Frontal cortex (tissue), 4 donors: Measurements from ENCODE around the gene KRTAP10-2. TPM values are rescaled to one million over a fixed set of nuclear protein-coding genes. Genes with fewer than 3 reads are reported as not detected.
"Not testable (repeated sequence)": the region's sequence is repeated elsewhere in the genome, so short reads cannot be mapped to it uniquely, and the experiment has no call there.

Source experiments
- DNase-seq, 2 donors: peaks; one replicate each; pipeline ENCODE4 v3.0.0; 2012; ENCODE audit warnings: low spot score in 2 of 2
- FAIRE-seq: peaks from 2 replicates; lab custom pipeline; 2012; peaks lifted over from hg19 to GRCh38; lab: Jason Lieb, UNC
- total RNA-seq: library from RNA; depleted of rRNA; stranded (reverse); fragments of >200 nt; gene quantifications from one replicate; pipeline ENCODE4 v1.2.3, GENCODE V29; 2014
- donor health status: control.
- donor health status: control.
- donor health status: control.

Gene KRTAP10-2
- total RNA-seq, result not detected

DNA sequence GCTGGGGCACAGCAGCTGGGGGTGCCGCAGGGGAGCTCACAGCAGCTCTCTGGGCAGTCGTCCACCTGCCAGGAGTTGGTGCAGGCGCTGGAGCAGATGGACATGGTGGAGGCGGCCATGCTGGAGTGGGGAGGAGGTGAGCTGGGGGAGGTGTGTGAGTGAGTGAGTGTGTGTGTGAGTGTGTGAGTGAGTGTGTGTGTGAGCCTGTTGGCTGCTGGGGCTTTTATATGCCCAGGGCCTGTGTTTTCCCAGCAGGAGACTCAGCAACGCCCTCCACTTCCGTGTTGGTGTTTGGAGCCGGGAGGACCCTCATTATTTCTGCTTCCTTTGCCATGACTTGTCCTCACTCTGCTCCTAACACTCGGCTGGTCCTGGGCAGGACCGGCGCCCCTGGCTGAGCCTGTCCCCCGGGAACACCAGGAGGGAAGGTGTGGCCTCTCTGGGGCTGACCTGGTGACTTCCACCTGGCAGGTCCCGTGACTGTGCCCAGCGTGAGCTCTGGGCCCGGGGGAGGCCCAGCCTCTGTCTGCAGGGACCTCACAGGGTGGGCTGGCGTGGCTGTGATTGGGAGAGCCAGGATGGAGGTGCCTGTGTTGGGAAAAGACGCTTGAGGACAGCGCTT, at the start of gene KRTAP10-2:
TSS of gene KRTAP10-2 (minus strand) at position 166 of the 622 bp plus-strand sequence. CDS start at position 119, 47 bp downstream.
- no peak for FAIRE-seq

GRCh38 chr21:44601091-44601490, 49.8 kb upstream of the KRTAP10-2 start:
- FAIRE-seq, result not testable (repeated sequence)

More for the DNA sequence above, at the start of gene KRTAP10-2:
- DNase-seq, result no peak

GRCh38 chr21:44600118-44600978, 49.0 kb upstream of the KRTAP10-2 start, which contains the start of gene KRTAP10-7:
Gene KRTAP10-7, plus strand, starts transcription at chr21:44600597. Its CDS starts 25 bp downstream, at chr21:44600622.
- not testable (repeated sequence) for DNase-seq, FAIRE-seq

More at GRCh38 chr21:44601091-44601490, 49.8 kb upstream of the KRTAP10-2 start:
- DNase-seq, result not testable (repeated sequence)

DNA sequence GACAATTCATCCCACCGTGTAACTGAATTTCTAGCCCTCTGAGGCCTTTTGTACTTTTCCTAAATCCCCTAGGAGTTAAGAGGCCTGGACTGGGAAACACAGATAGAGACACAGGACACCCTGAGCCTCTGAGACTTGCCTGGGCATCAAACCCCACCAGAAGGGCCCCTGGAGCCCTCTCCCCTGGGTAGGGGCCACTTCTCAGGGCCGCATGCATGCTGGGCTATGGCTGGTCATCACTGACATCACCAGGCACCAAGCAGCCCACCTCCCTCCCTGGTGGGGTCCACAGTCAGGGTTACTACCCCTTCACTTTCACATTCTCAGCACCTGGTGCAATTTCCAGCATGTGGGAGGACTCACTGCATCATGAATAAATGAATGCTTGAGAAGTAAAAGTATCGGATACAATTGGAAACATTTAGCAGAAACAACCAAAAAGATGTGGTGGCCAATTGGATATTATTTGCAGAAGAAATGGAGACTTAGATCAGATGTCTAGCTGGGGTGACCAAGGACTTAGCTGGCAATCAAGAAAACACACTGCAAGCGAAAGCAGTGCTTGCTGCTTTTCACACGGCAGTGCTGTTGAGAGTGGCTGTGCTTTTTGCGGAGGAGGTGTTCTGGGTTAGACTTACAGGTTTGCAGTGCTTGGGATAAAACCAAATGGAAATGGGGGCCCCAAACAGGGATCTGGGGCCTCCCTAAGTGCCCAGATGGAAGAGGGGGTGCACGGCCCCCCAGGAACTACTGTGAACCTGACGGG, 48.1 kb upstream of the KRTAP10-2 start:
- FAIRE-seq, result no peak
- DNase-seq, result no peak

DNA sequence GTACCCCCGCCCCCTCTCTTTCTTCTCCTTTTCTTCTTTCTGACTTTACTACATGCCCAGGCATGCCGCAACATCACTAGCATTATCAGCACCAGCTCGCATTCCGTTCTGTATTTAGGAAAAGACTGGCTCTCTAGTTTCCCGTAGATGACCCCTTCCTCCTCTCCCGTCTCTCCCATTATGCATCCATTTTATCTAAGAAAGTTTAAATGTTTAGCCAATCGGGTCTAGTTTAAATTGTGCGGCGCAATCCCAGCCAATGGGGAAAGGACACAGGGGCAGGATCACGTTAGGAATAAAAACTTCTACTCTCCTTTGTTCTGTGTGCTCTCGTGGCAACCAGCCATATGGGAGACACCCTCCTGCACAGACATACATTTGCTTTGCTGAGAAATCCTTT, 46.8 kb upstream of the KRTAP10-2 start:
- FAIRE-seq (no peak), DNase-seq (no peak)

GRCh38 chr21:44596068-44596725, 44.9 kb upstream of the KRTAP10-2 start:
- FAIRE-seq (no peak), DNase-seq (no peak)

GRCh38 chr21:44595524-44595923, 44.2 kb upstream of the KRTAP10-2 start:
- no peak for FAIRE-seq
- DNase-seq, result no peak

DNA sequence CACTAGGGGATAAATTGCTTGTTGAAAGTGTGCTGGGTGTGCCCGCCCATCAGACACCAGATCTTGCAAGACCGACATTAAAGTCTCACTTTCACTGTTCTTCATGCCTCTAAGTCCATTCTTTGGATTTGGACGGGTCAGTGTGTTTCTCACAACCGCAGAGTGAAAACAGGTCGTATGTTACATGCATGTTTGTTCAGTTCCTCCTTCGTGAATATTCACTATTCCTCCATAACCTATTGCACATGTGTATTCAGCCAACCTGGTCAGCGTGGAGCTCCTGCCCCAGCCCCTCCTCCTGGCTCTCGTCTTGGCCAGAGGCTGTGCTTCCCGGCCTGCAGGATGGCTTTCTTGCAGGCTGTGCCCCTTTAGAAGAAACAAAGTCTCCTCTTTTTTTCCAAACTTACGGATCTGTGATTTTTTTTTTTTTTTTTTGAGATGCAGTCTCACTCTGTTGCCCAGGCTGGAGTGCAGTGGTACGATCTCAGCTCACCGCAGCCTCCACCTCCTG, 43.2 kb upstream of the KRTAP10-2 start:
- DNase-seq (no peak), FAIRE-seq (no peak)

- FAIRE-seq (no peak), DNase-seq (no peak)
Observed at GRCh38 chr21:44593598-44594405, 42.5 kb upstream of the KRTAP10-2 start.

DNA sequence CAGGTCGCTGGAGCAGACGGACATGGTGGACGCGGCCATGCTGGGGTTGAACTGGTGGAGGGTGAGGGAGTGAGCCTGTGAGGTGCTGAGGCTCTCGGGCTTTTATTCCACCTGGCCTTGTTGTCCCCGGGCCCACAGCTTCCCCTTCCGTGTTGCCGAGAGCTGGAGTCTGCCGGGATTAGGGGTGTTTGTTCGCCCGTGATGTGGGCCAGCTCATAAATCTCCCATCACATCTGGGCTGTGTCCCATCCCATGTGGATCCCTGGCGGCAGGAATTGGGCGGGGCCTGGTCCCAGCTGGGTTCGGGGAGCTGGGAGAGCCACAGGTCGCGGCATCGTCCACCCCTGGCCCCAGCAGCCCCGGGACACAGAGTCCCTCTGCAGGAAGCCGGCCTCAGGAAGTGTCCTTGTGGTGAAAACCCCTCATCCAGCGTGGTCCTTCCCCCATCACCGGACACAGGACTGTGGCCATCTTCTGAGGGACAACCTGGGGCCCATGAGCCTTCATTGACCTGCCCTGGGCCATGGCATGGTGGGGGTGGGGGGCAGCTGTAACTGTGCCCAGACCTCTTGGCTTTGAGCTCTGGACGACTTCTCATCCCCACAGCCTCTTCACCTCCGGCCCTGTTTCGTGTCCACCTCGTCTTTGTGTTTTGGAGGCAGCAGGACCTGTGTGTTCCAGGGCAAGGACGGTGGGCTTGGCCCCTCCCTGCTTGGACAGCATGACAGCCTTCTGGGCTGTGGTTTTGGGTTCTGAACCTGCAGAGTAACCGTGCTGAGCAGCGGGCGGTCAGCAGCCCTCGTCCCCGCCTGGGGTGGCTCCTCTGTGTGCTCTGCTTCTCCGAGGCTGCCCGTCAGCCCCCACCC, 41.4 kb upstream of the KRTAP10-2 start, which contains the start of gene KRTAP10-6:
TSS of gene KRTAP10-6 (minus strand) at position 60 of the 866 bp plus-strand sequence. CDS start at position 39, 21 bp downstream.
- DNase-seq (no peak), FAIRE-seq (no peak)

DNA sequence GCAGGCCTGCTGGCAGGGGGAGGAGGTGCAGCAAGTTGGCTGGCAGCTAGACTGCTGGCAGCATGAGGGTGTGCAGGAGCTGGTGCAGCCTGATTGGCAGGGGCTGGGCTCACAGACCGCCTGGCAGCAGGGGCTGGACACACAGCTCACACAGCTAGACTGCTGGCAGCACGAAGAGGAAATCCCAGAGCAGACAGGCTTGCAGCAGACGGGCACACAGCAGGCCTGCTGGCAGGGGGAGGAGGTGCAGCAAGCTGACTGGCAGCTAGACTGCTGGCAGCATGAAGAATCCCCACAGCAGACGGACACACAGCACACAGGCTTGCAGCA, 40.5 kb upstream of the KRTAP10-2 start:
- not testable (repeated sequence) for DNase-seq, FAIRE-seq

DNA sequence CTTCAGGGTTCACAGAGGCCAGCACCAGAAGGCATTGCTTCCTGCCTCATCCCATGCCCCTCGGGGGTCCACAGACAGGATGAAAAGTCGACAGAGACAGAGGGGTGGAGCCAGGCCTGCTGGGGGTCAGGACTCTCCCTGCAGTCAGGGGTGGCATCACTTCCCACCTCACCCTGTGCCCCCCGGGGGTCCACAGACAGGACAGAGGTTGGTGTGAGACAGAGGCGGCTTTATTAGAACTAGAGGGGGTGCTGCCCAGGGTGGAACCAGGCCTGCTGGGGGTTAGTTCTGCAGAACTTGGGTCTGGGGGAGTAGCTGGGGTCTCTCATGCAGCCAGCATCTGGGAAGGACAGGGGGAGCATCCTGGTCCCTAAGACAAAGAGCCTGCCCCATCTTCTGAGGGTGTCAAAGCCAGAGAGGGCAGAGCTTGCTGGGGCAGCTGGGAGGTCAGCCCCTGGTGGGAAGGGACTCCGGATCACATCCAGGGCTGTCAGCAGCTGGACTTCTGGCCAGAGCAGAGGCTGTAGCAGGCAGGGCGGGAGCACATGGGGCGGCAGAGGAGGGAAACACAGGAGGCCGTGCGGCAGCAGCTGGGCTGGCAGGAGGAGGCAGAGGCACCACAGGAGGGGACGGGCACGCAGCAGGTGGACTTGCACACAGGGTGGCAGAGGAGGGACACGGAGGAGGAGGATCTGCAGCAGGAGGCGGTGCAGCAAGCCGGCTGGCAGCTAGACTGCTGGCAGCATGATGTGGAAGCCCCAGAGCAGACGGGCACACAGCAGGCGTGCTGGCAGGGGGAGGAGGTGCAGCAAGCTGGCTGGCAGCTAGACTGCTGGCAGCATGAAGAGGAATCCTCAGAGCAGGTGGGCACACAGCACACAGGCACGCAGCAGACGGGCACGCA, 39.8 kb upstream of the KRTAP10-2 start:
- DNase-seq, FAIRE-seq: not testable (repeated sequence)

DNA sequence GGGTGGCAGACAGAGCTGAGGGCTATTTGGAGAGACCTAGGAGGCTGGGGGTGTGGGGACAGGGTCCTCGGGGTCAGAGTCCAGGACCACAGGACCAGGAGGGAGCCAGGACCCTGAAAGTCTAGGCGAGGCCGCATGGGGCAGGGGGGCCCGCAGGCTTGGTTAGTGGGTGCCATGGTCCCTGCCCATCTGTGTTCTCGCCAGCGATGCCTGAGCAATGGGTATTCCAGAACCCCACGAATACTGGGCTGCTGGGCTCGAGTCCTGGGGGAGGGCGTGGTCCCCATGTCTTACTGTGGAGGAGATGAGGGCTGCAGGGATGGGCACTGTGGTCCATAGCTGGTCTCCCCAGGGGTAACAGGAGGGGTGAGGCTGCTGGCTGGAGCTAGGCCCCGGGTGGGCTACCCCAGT, 39.0 kb upstream of the KRTAP10-2 start:
- no peak for DNase-seq

DNA sequence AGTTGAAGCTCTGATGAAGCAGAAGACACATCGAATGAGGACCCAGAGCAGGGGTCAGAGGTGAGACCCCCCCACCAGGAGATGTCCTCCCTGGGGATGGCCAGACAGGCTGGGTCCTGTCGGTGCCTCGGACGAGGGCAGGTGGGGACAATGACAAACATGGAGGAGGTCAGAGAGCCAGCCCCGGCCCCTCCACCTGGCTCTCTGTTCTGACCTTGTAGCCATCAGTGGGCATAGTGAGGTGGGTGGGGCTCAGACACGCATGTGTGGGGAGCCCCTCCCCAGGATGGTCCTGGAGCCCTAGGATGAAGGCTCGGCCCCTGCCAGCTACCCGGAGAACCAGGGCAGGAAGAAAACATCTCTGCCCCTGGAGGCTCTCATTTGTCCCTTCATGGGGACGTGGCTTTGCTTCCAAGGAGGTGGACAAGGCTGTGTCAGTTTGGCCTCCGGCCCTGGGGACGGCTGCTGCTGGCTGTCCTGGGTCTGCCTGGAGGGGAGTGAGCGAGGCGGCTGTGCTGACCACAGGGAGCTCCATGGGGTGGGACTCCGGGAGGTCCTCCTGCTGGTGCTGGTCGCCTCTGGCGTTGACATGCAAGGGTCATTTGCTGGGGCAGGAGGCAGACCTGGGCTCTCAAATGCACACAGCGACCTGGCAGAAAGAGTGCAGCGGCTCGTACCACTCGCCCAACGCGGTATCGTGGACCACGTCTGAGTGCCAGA, 38.4 kb upstream of the KRTAP10-2 start:
- no peak for DNase-seq
- FAIRE-seq, result no peak

More for the DNA sequence above, 39.0 kb upstream of the KRTAP10-2 start:
- FAIRE-seq, result no peak

DNA sequence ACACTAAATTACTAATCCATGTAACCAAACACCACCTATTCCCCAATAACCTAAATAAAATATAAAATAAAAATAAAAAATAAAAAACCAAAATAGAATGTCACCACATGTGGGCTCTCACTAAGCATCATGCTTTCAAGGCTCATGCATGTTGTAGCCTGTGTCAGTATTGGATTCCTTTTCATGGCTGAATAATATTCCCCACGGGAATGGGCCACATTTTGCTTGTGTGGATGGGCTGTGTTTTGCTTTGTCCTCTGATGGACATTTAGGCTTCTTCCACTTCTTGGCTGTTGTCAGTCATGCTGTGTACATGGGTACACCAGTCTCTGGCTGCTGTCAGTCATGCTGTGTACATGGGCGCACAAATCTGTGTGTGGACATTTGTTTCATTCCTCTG, 37.8 kb upstream of the KRTAP10-2 start:
- DNase-seq (no peak), FAIRE-seq (no peak)

GRCh38 chr21:44585892-44586291, 34.6 kb upstream of the KRTAP10-2 start:
- FAIRE-seq (no peak), DNase-seq (no peak)
